Psoas muscle (tissue), 8 donors: ENCODE data around the gene UMODL1. TPM values are rescaled to one million over a fixed set of nuclear protein-coding genes. Genes with fewer than 3 reads are reported as not detected.

Source experiments
- ATAC-seq, 4 donors: fragments of 200-7000 bp; cut with Tn5 transposase; one replicate each; pipeline ENCODE4 v1.9.1; 2020; ENCODE audit warnings: moderate library complexity in 3 of 4, mild to moderate bottlenecking in 2 of 4
- DNase-seq, 2 donors: peaks; one replicate each; pipeline ENCODE4 v3.0.0-alpha.2; 2020
- H3K27ac ChIP-seq: fragments of 200-600 bp; one replicate; pipeline ENCODE4 v1.8.0; 2022
- H3K27me3 ChIP-seq, 3 donors: fragments of 200-600 bp in 1 of 3; one replicate each; pipeline versions ENCODE4 v1.6.1 to v1.8.0; 2013 to 2022; ENCODE audit warnings: low read length in 2 of 3, mild to moderate bottlenecking in 2 of 3, moderate library complexity in 1 of 3; ENCODE audit not compliant: insufficient read depth in 3 of 3
- H3K36me3 ChIP-seq, 2 donors: fragments of 200-600 bp in 1 of 2; one replicate each; pipeline versions ENCODE4 v1.6.1 to v1.8.0; 2013 to 2022; ENCODE audit warnings: low read depth in 1 of 2, mild to moderate bottlenecking in 1 of 2, moderate library complexity in 1 of 2; ENCODE audit not compliant: insufficient read depth in 1 of 2
- H3K4me1 ChIP-seq: fragments of 200-600 bp; one replicate; pipeline ENCODE4 v1.8.0; 2022
- H3K4me3 ChIP-seq: fragments of 200-600 bp; one replicate; pipeline ENCODE4 v1.8.0; 2022; ENCODE audit warnings: mild to moderate bottlenecking
- H3K9me3 ChIP-seq: fragments of 200-600 bp; one replicate; pipeline ENCODE4 v1.8.0; 2022
- WGBS, 3 donors: extraction: QIAGEN DNeasy Blood & Tissue Kit; methylation state at CpG; one replicate each; pipeline versions ENCODE4 v1.1.6 to v1.1.7; 2013; 5-methylcytosine and 5-hydroxymethylcytosine counted together
- intact Hi-C, 2 donors: fragments of 100-400 bp; cut with DNase I; formaldehyde crosslinking; loops; one replicate each; pipeline versions ENCODE4 v1.11.0 to v1.14.2; 2022
- polyA plus RNA-seq, 3 donors: library from polyadenylated mRNA; stranded (reverse); fragments of 200-250 nt; gene quantifications; one replicate each; pipeline ENCODE4 v1.2.3, GENCODE V29; 2013
- total RNA-seq, 4 donors: library from RNA; stranded (reverse); fragmentation: NEBNext Ultra II Directional in 2 of 4; extraction: Animal tissue kit (Norgen Biotek cat#: 25700) in 2 of 4; gene quantifications; one replicate each; pipeline versions ENCODE4 v1.2.1 to v1.2.4, GENCODE V29; 2021 to 2023
- TF ChIP-seq, protein P1 (sequence below): fragments of 200-600 bp; IDR thresholded peaks from one replicate; pipeline ENCODE4 v1.8.0; 2022; ENCODE audit warnings: antibody characterized with exemption
- donor health status: healthy with polysubstance abuse.
- donor health status: DM: no; HTN: no; CAD: no; lungs with moderate emphysema.
- donor health status: Bipolar disorder and iron deficiency.
- donor health status: healthy.
- donor health status: DM: yes; HTN: yes; CAD: no.
- donor health status: DM: no; HTN: no; CAD: no.
- donor health status: DM: no; HTN: no; CAD: no.
- donor health status: DM: yes; HTN: yes; CAD: no.

The UMODL1 gene
- total and polyA plus RNA-seq, 7 donors, result not detected

GRCh38 chr21:42150474-42151085 lies 79.5 kb downstream of the UMODL1 start:
- Histone ChIP-seq H3K4me3 (no peak overlapping the region), H3K9me3 (no peaks in the 10 kb centered on the region), H3K36me3 (no peaks in the 10 kb centered on the region), H3K27me3 (no peaks in the 10 kb centered on the region), H3K4me1 (no peaks in the 10 kb centered on the region), H3K27ac (no peak overlapping the region)
- intact Hi-C loops, result no loop called here
- ATAC-seq (no peak), DNase-seq (no peak)
- WGBS, 3 donors, result 86 to 96% (median 90%) methylated on average over 11 to 13 of the region's 13 CpGs
- TF ChIP-seq, protein P1, sequence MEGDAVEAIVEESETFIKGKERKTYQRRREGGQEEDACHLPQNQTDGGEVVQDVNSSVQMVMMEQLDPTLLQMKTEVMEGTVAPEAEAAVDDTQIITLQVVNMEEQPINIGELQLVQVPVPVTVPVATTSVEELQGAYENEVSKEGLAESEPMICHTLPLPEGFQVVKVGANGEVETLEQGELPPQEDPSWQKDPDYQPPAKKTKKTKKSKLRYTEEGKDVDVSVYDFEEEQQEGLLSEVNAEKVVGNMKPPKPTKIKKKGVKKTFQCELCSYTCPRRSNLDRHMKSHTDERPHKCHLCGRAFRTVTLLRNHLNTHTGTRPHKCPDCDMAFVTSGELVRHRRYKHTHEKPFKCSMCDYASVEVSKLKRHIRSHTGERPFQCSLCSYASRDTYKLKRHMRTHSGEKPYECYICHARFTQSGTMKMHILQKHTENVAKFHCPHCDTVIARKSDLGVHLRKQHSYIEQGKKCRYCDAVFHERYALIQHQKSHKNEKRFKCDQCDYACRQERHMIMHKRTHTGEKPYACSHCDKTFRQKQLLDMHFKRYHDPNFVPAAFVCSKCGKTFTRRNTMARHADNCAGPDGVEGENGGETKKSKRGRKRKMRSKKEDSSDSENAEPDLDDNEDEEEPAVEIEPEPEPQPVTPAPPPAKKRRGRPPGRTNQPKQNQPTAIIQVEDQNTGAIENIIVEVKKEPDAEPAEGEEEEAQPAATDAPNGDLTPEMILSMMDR, result no peak

DNA sequence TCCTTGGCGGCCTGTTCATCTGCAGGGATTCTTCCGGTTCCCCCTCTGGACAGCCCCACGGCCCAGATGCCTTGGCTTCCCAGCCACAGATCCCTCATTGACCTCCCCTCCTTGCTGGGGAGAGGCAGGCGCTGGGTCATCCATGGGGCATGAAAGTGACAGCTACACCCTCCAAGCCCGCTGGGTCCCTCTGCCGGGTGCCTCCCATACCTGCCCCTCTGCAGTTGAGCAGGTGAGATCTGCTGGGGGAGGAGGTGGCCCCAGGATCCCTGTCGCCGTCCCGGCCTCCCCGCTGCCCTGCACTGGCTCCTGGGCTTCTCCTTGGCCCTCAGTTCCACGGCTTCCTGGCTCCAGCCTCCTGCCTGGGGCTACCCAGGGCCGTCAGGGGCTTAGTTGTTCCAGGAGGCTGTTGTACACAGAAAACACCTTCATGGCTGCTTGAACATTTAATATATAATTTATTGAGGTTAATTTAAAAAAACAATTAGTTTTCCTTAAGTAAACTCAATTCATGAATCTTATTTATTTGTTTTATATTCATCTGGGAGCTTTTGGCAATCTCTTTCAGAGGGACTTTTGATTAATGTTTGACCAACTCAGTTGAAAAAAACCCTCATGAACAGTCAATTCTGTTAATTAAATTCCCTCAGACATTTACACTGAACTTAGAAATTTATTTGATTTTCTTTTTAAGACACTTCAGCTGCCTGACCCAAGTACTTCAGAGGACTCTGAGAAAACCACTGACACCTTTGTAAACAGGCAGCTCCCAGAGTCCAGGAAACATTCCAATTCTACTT lies 80.2 kb downstream of the UMODL1 start:
- Histone ChIP-seq H3K27me3 (no peaks in the 10 kb centered on the region), H3K4me1 (no peaks in the 10 kb centered on the region), H3K4me3 (no peak overlapping the region), H3K9me3 (no peaks in the 10 kb centered on the region), H3K27ac (no peak overlapping the region), H3K36me3 (no peaks in the 10 kb centered on the region)
- no peak for DNase-seq
- TF ChIP-seq, protein P1, result no peak
- intact Hi-C loops, result no loop called here
- ATAC-seq, result no peak
- 74 to 81% (median 77%) methylated on average over 12 of the region's 12 CpGs for WGBS, 3 donors

DNA sequence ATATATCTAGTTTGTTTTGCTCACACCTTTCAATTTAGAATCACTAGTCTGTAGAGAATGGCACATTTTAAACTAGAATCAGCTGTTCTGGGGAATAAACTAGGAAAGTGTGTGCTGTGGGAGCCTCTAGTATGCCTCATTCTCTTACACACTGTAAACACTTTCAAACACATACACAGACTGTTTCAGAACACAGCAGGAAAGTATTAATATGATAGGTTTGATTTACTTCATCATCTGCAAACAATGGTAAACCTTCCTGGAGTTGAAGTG lies 80.8 kb downstream of the UMODL1 start:
- no peak overlapping the region for H3K27ac ChIP-seq
- no peaks in the 10 kb centered on the region for H3K27me3 ChIP-seq
- no peak overlapping the region for H3K4me3 ChIP-seq
- no peaks in the 10 kb centered on the region for H3K4me1 ChIP-seq
- no peaks in the 10 kb centered on the region for H3K9me3 ChIP-seq
- no peaks in the 10 kb centered on the region for H3K36me3 ChIP-seq
- intact Hi-C loops, result no loop called here
- no peak for ATAC-seq
- no peak for DNase-seq
- TF ChIP-seq, protein P1, result no peak

GRCh38 chr21:42153046-42153686 lies 82.0 kb downstream of the UMODL1 start:
- no peak for DNase-seq
- H3K36me3 ChIP-seq, result no peaks in the 10 kb centered on the region
- intact Hi-C loops, result no loop called here
- no peak overlapping the region for H3K4me3 ChIP-seq
- TF ChIP-seq, protein P1, result no peak
- H3K27ac ChIP-seq, result no peak overlapping the region
- no peaks in the 10 kb centered on the region for H3K4me1 ChIP-seq
- H3K27me3 ChIP-seq, result no peaks in the 10 kb centered on the region
- WGBS, 3 donors, result 90 to 96% (median 92%) methylated on average over 15 of the region's 15 CpGs
- H3K9me3 ChIP-seq, result no peaks in the 10 kb centered on the region
- ATAC-seq, result no peak
